Superior temporal gyrus (tissue), 1 donor: ENCODE measurements around the gene SRSF2.
A peak's percentile ranks its signal among the peaks of the same experiment; 100 is the strongest.
"Not testable (repeated sequence)": the region's sequence is repeated elsewhere in the genome, so short reads cannot be mapped to it uniquely, and the experiment has no call there.

ENCODE experiments used
- DNase-seq: peaks from one replicate; pipeline ENCODE4 v3.0.0-alpha.2; 2016; ENCODE audit errors: extremely low spot score

SRSF2 gene

GRCh38 chr17:76737082-76737675, at the start of gene SRSF2:
TSS of gene SRSF2 (minus strand) at chr17:76737331. CDS start at chr17:76737160, 171 bp downstream.
- peak; percentile 98 for DNase-seq

- no peak for DNase-seq
These were observed 47.8 kb upstream of the SRSF2 start for GRCh38 chr17:76784926-76785325.

GRCh38 chr17:76783146-76783545, 46.0 kb upstream of the SRSF2 start:
- DNase-seq: no peak

- DNase-seq: no peak
These were observed 44.2 kb upstream of the SRSF2 start for GRCh38 chr17:76781056-76781982.

GRCh38 chr17:76775021-76775600, 38.0 kb upstream of the SRSF2 start:
- DNase-seq: no peak

GRCh38 chr17:76772842-76773525, 35.9 kb upstream of the SRSF2 start:
- DNase-seq: no peak

- DNase-seq: no peak
These were observed 21.4 kb upstream of the SRSF2 start for GRCh38 chr17:76758570-76758969.

GRCh38 chr17:76757256-76757655, 20.1 kb upstream of the SRSF2 start:
- DNase-seq: no peak

GRCh38 chr17:76755285-76755684, 18.2 kb upstream of the SRSF2 start:
- DNase-seq: no peak

- DNase-seq: no peak
These were observed 16.2 kb upstream of the SRSF2 start for GRCh38 chr17:76753061-76753961.

GRCh38 chr17:76752006-76752405, 14.9 kb upstream of the SRSF2 start:
- no peak for DNase-seq

GRCh38 chr17:76751416-76751993, 14.4 kb upstream of the SRSF2 start:
- no peak for DNase-seq

- no peak for DNase-seq
These were observed 11.5 kb upstream of the SRSF2 start for GRCh38 chr17:76748657-76749056.

- DNase-seq: peak; percentile 49
These were observed 10.7 kb upstream of the SRSF2 start for GRCh38 chr17:76747716-76748363.

- DNase-seq: not testable (repeated sequence)
These were observed 8.7 kb upstream of the SRSF2 start for GRCh38 chr17:76745785-76746184.

- DNase-seq: no peak
These were observed 7.6 kb upstream of the SRSF2 start for GRCh38 chr17:76744747-76745146.

GRCh38 chr17:76742958-76743357, 5.8 kb upstream of the SRSF2 start:
- no peak for DNase-seq

- DNase-seq: no peak
These were observed 3.4 kb upstream of the SRSF2 start for GRCh38 chr17:76740329-76741118.

- DNase-seq: not testable (repeated sequence)
These were observed 2.5 kb upstream of the SRSF2 start for GRCh38 chr17:76739568-76740115.
